Endodermal cell (in vitro differentiated cells): ENCODE results near the gene KIF26B. TPM values are rescaled to one million over a fixed set of nuclear protein-coding genes. Genes with fewer than 3 reads are reported as not detected.

ENCODE experiments used
- DNase-seq: peaks from one replicate; pipeline ENCODE4 v3.0.0-alpha.2; 2017
- H3K27ac ChIP-seq: 2 replicates; pipeline ENCODE4 v1.5.1; 2013; ENCODE audit warnings: mild to moderate bottlenecking, low read depth, low read length, moderate library complexity
- H3K27me3 ChIP-seq: 2 replicates; pipeline ENCODE4 v1.6.1; 2013; ENCODE audit warnings: mild to moderate bottlenecking, low read length, moderate library complexity; ENCODE audit not compliant: insufficient read depth, control insufficient read depth, poor library complexity, severe bottlenecking
- H3K36me3 ChIP-seq: 2 replicates; pipeline ENCODE4 v1.7.0; 2013; ENCODE audit warnings: mild to moderate bottlenecking, low read length, moderate library complexity; ENCODE audit not compliant: control insufficient read depth, insufficient read depth
- H3K4me1 ChIP-seq: one replicate; pipeline ENCODE4 v1.7.0; 2013; ENCODE audit warnings: low read length; ENCODE audit not compliant: control insufficient read depth, insufficient read depth
- H3K4me3 ChIP-seq: 2 replicates; pipeline ENCODE4 v1.5.1; 2013; ENCODE audit warnings: mild to moderate bottlenecking, low read length, moderate library complexity
- H3K9ac ChIP-seq: 2 replicates; pipeline ENCODE4 v1.6.1; 2013; ENCODE audit warnings: mild to moderate bottlenecking, low read length, moderate library complexity; ENCODE audit not compliant: poor library complexity, severe bottlenecking; ENCODE audit errors: extremely low read depth
- H3K9me3 ChIP-seq: 2 replicates; pipeline ENCODE4 v1.6.1; 2013; ENCODE audit warnings: mild to moderate bottlenecking, low read length, moderate library complexity; ENCODE audit not compliant: control insufficient read depth
- H3K27ac Mint-ChIP-seq: 2 replicates; pipeline ENCODE4 v1.8.0; 2020; ENCODE audit warnings: mixed read lengths
- H3K27me3 Mint-ChIP-seq: 2 replicates; pipeline ENCODE4 v1.8.0; 2021; ENCODE audit warnings: mild to moderate bottlenecking, mixed read lengths; ENCODE audit not compliant: insufficient read depth
- H3K36me3 Mint-ChIP-seq: 2 replicates; pipeline ENCODE4 v1.8.0; 2020; ENCODE audit warnings: low read depth, mixed read lengths
- H3K4me1 Mint-ChIP-seq: 2 replicates; pipeline ENCODE4 v1.8.0; 2020; ENCODE audit warnings: mixed read lengths
- H3K4me3 Mint-ChIP-seq: 2 replicates; pipeline ENCODE4 v1.8.0; 2020; ENCODE audit warnings: mild to moderate bottlenecking, moderate library complexity, mixed read lengths
- H3K9me3 Mint-ChIP-seq: 2 replicates; pipeline ENCODE4 v1.8.0; 2020; ENCODE audit warnings: mild to moderate bottlenecking, mixed read lengths
- CTCF ChIP-seq: fragments of 200-600 bp; sonication (generic); conservative IDR thresholded peaks from 2 replicates; pipeline ENCODE4 v1.5.0; 2021; ENCODE audit warnings: antibody characterized with exemption, mild to moderate bottlenecking
- WGBS, 2 experiments: methylation state at CpG; one replicate each; pipeline versions ENCODE4 v1.1.5 to v1.1.7; 2013; ENCODE audit warnings: missing lambda C conversion rate in 2 of 2, mixed read lengths in 1 of 2; ENCODE audit not compliant: insufficient coverage in 1 of 2, insufficient read length in 1 of 2; 5-methylcytosine and 5-hydroxymethylcytosine counted together
- total RNA-seq, 2 donors: library from RNA; stranded (reverse); fragmentation: NEBNext Ultra II Directional in 1 of 2; extraction: Animal tissue kit (Norgen Biotek cat#: 25700) in 1 of 2; gene quantifications; 2 replicates in 1 of 2; 3 replicates in 1 of 2; pipeline ENCODE4 v1.2.1, GENCODE V29; 2021

KIF26B gene
- total RNA-seq, 2 donors from 2014 or later = 12.3 to 21.0 TPM

- H3K4me3 Mint-ChIP-seq = no peak overlapping the region
- Histone ChIP-seq H3K4me3 (no peak overlapping the region), H3K36me3 (no peaks in the 10 kb centered on the region), H3K4me1 (no peaks in the 10 kb centered on the region), H3K27me3 (no peaks in the 10 kb centered on the region), H3K9ac (no peak overlapping the region), H3K9me3 (no peaks in the 10 kb centered on the region), H3K27ac (no peak overlapping the region)
- H3K27me3 Mint-ChIP-seq = no peaks in the 10 kb centered on the region
- no peak for TF ChIP-seq CTCF
- 93 to 96% methylated on average over 6 to 8 of the region's 8 CpGs for WGBS, 2 experiments
- H3K9me3 Mint-ChIP-seq = no peaks in the 10 kb centered on the region
- H3K27ac Mint-ChIP-seq = no peak overlapping the region
- H3K36me3 Mint-ChIP-seq = no peaks in the 10 kb centered on the region
- no peak for DNase-seq
- H3K4me1 Mint-ChIP-seq = peaks cover 6% of the 10 kb centered on the region
Observed at GRCh38 chr1:245477941-245478340, 323.2 kb downstream of the KIF26B start.

DNA sequence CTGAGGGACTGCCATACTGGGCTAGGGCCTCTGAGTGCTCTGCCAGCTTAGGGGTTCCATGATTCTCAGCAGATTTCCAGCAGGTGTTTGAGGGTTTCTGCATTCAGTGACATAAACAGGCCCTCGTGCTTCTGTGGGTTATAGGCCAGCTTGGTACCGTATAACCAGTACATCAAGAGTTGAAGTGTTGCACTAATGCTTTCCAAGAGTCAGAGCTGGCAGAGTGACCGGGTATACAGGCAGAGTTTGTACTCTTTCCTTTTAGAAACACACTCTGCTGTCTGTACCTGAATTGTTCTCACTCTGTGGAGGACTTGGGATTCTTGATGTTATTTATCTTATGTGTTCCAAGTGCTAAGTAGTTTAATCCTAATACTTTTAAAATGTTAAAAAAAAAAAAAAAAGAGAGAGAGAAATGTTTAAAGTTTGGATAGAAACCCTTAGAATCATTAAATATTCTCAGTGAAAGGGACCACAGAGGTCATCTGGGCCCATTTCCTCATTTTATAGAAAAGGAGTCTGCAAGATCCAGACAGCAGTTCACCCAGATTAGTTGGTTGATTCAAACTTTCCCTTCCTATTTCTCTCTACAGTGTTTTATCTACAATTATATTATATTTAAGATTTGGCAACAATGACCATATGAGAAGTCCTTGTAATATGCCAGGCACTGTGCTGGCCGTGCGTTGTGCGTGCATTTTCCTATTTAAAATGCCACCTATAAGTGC, 325.8 kb downstream of the KIF26B start:
- H3K36me3 Mint-ChIP-seq = no peaks in the 10 kb centered on the region

DNA sequence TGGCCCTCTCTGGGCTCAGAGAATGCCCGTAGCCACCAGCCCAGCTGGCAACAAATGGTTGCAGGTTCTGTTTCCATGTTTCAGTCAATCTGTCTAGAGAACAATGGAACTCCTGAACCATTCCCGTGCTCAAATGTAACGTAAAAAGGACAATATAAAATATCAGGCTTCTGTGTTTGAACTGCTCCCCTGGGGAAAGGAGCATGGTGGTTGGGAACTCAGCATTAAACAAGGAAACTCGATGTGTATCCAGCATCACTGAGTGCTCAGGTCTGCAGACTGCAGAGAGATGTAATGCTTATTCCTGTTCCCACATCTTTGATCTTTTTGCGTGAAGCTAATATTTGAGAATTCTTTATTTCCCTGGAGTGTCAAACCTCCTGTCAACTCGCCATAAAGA, 326.5 kb downstream of the KIF26B start:
- WGBS, 2 experiments = 89 to 93% methylated on average over 5 to 6 of the region's 6 CpGs
- H3K4me1 Mint-ChIP-seq = peaks cover 20% of the 10 kb centered on the region
- H3K36me3 Mint-ChIP-seq = no peaks in the 10 kb centered on the region
- no peak overlapping the region for H3K9ac ChIP-seq
- no peak for DNase-seq
- no peak overlapping the region for H3K27ac ChIP-seq
- H3K4me3 ChIP-seq = no peak overlapping the region
- no peaks in the 10 kb centered on the region for H3K27me3 ChIP-seq
- peaks cover 7% of the 10 kb centered on the region for H3K4me1 ChIP-seq
- H3K9me3 Mint-ChIP-seq = no peaks in the 10 kb centered on the region
- no peaks in the 10 kb centered on the region for H3K36me3 ChIP-seq
- no peaks in the 10 kb centered on the region for H3K27me3 Mint-ChIP-seq
- no peak overlapping the region for H3K27ac Mint-ChIP-seq
- H3K4me3 Mint-ChIP-seq = no peak overlapping the region
- TF ChIP-seq CTCF = no peak
- no peaks in the 10 kb centered on the region for H3K9me3 ChIP-seq

More for the DNA sequence above, 325.8 kb downstream of the KIF26B start:
- H3K4me3 ChIP-seq = no peak overlapping the region
- H3K4me1 ChIP-seq = peaks cover 7% of the 10 kb centered on the region
- H3K9me3 Mint-ChIP-seq = no peaks in the 10 kb centered on the region
- H3K36me3 ChIP-seq = no peaks in the 10 kb centered on the region
- no peaks in the 10 kb centered on the region for H3K9me3 ChIP-seq
- WGBS, 2 experiments = 93 to 96% methylated on average over 4 to 6 of the region's 6 CpGs
- H3K4me3 Mint-ChIP-seq = no peak overlapping the region
- no peak overlapping the region for H3K9ac ChIP-seq
- no peaks in the 10 kb centered on the region for H3K27me3 Mint-ChIP-seq
- no peak overlapping the region for H3K27ac ChIP-seq
- DNase-seq = no peak
- no peak overlapping the region for H3K27ac Mint-ChIP-seq
- peaks cover 20% of the 10 kb centered on the region for H3K4me1 Mint-ChIP-seq
- H3K27me3 ChIP-seq = no peaks in the 10 kb centered on the region
- TF ChIP-seq CTCF = no peak
